SIG-M5 treated with dmso at 0.1 percent for 504 hours (cell line): ENCODE data around the gene ZSCAN12.
"Not testable (repeated sequence)": the region's sequence is repeated elsewhere in the genome, so short reads cannot be mapped to it uniquely, and the experiment has no call there.

Experiments
- DNase-seq: peaks from one replicate; lab custom pipeline; 2025; ENCODE audit not compliant: unreplicated experiment; lab: John Stamatoyannopoulos, UW

ZSCAN12 gene

GRCh38 chr6:28399350-28400121, at the start of gene ZSCAN12:
Gene ZSCAN12, minus strand, starts transcription at chr6:28399747. Its CDS starts 1,342 bp downstream, at chr6:28398405.
- DNase-seq, result peak; percentile 81

- no peak for DNase-seq
Measured at GRCh38 chr6:28449056-28449455, 49.5 kb upstream of the ZSCAN12 start.

DNA sequence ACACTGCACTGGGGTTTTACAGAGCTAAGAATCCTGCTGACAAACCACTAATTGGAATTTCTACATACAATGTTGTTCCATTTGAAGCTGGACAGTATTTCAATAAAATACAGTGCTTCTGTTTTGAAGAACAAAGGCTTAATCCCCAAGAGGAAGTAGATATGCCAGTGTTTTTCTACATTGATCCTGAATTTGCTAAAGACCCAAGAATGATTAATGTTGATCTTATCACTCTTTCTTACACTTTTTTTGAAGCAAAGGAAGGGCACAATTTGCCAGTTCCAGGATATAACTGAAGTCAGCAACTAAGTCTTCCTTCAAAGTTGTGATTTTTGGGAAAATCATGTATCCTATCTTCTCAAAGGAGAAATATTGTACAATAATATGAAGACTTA, 48.0 kb upstream of the ZSCAN12 start:
- not testable (repeated sequence) for DNase-seq

DNA sequence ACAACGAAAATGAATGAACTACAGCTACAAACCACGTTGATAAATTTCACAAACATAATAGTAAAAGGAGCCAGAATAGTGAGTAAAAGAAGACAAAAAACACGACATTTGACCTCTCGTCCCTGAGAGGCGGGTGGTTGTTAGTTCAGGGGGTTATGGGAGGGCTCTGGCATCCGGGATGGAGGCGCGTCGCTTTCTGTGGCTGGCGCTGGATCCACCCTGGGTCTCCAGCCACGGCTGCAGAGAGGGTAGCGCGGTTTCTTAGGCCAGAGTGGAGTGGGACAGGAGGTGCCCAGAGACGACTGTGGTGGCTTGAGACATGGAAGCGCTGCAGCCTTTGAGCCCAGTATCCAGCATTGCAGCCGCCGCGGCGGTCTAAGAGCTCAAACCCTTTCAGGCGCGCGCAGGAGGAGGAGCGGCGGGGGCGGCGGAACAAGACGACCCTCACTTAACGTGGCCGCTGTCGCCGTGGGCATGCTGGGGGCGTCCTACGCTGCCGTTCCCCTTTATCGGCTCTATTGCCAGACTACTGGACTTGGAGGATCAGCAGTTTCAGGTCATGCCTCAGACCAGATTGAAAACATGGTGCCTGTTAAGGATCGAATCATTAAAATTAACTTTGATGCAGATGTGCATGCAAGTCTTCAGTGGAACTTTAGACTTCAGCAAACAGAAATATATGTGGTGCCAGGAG, 47.4 kb upstream of the ZSCAN12 start:
- no peak for DNase-seq

GRCh38 chr6:28444759-28445158, 45.2 kb upstream of the ZSCAN12 start:
- DNase-seq, result not testable (repeated sequence)

DNA sequence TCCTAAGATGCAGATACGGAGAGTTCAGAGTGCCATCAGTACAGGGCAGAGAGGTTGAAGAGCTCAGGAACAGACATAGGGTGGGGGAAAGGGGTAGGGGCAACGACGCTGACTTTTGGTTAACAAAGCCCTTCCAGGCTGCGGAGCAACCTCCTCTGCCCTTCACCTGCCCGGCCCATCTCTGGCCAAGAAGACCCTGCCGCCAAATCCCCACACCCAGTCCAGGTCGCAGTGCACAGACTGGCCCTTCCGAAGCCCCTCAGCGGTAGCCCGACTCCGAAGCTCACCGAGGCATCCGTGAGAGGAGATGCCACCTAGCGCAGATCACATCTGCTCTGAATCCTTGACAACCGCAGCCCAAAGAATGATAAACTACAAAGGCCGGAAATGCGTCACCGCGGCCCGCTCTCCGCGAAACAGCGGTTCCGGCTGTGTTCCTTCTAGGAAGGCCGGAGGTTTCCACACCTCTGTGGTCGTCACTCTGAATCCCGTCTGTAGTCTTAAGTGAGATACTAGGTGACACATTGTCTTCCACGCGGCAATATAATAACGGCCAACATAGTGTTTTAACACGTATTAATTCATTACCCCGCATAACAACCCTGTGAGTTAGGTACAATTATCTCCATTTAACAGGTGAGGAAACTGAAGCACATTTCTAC, 43.7 kb upstream of the ZSCAN12 start, which contains the start of gene ZSCAN23:
TSS of gene ZSCAN23 (minus strand) at position 380 of the 662 bp plus-strand sequence. CDS start 7,225 bp downstream, outside the sequence.
- DNase-seq, result peak; percentile 77

- DNase-seq, result no peak
Measured at GRCh38 chr6:28442586-28442985, 43.0 kb upstream of the ZSCAN12 start.

- no peak for DNase-seq
Measured at GRCh38 chr6:28436404-28436803, 36.9 kb upstream of the ZSCAN12 start.

GRCh38 chr6:28433119-28433518, 33.6 kb upstream of the ZSCAN12 start:
- DNase-seq, result peak; percentile 31

DNA sequence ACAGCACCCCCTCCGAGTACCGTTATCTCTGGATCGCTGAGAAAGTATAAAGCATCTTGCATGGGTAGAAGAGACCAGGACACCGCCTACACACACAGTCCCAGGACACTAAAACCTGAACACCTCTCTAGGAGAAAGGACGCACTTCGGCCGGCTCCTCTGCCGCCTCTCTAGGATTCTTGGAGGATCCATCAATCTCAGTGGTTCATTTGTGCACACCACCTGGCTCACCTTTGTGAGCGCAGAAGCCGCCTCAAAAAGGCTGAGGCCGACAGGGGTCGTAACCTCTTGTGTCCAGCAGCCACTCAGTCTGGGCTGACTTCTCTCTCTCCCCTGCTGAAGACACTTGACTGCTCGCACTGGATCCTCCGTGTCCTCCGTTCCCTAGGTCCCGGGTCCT, 30.2 kb upstream of the ZSCAN12 start:
- DNase-seq, result no peak

DNA sequence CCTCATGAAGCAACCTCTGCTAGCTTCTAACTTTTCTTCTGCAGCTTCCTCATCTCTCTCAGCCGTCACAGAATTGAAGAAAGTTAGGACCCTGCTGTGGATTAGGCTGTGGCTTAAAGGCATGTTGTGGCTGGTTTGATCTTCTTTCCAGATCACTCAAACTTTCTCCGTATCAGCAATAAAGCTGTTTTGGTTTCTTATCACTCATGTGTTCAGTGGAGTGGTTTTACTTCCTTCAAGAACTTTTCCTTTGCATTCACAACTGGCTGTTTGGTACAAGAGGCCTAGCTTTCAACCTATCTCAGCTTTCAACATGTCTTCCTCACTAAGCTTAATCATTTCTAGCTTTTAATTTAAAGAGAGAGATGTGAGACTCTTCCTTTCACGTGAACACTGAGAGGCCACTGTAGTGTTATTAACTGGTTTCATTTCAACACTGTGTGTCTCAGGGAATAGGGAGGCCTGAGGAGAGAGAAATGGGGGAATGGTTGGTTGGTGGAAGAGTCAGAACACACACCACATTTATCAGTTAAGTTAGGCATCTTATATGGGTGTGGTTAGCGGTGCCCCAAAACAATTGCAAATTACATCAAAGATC, 26.5 kb upstream of the ZSCAN12 start:
- DNase-seq, result no peak

GRCh38 chr6:28424163-28424562, 24.6 kb upstream of the ZSCAN12 start:
- no peak for DNase-seq

- DNase-seq, result no peak
Measured at GRCh38 chr6:28423546-28423945, 24.0 kb upstream of the ZSCAN12 start.

- DNase-seq, result no peak
Measured at GRCh38 chr6:28413681-28414080, 14.1 kb upstream of the ZSCAN12 start.

GRCh38 chr6:28410767-28411166, 11.2 kb upstream of the ZSCAN12 start:
- no peak for DNase-seq

DNA sequence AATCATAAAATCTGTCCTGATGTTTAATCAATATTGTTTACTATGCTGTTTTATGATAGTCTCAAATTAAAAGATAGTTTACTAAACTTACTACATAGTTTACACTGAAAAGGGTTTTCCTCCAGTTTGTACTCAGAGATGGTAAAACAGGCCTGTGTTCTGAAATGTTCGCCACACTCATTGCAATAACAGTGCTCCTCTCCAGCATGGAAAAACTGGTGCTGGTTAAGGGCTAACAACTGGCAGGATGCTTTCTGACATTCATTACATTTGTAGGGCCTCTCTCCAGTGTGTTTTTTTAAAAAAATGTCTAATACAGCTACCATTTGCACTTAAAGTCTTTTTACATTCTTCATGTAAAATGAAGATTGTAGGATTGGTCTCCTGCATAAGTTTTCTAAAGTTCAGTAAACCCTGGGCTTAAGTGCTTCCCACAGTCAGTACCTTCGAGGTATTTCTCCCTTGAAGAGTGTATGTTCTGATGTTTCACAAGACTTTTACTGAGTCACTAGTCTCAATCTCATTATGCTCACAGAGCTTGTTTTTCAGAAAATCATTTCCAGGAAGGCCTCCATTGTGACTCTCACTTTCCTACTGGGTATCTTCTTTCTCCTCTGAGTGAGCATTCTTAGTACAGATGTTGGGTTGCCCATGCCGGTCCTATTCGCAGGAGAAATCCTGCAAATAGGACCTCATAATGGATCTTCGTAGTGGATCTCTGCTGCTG, 8.7 kb upstream of the ZSCAN12 start:
- no peak for DNase-seq

- no peak for DNase-seq
Measured at GRCh38 chr6:28407401-28407800, 7.9 kb upstream of the ZSCAN12 start.

GRCh38 chr6:28403923-28404322, 4.4 kb upstream of the ZSCAN12 start:
- DNase-seq, result not testable (repeated sequence)

DNA sequence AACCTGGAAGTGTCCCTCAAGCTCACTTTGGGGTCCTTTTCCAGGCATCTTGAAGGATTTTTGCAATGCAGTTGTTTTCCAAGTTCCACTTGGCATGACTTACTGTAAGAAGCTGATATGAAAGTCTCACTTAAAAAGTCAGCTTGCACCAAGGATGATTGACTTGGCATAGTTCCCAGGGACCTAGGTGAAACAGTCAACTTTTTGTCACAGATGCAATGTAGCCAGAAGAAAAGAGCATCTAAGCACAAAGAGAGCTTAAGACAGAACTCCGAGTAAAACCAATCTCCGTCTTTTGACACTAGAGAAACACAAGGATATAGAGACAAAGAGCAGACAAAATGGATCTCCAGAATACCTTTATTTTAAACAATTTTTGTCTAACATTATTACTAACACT, 2.6 kb upstream of the ZSCAN12 start:
- DNase-seq, result no peak

GRCh38 chr6:28401172-28401571, 1.6 kb upstream of the ZSCAN12 start:
- DNase-seq, result no peak

- no peak for DNase-seq
Measured at GRCh38 chr6:28400122-28400451, 540 bp upstream of the ZSCAN12 start.
